SH-SY5Y (cell line): Measurements from ENCODE around the gene POGK.

ENCODE experiments used
- GATA2 ChIP-seq: IDR thresholded peaks from 2 replicates; pipeline ENCODE4 v1.6.1; 2011; ENCODE audit warnings: mild to moderate bottlenecking, low read depth, low read length
- GATA3 ChIP-seq: IDR thresholded peaks from 2 replicates; pipeline ENCODE4 v1.6.1; 2011; ENCODE audit warnings: low read depth, mild to moderate bottlenecking, low read length, moderate library complexity

Gene POGK

DNA sequence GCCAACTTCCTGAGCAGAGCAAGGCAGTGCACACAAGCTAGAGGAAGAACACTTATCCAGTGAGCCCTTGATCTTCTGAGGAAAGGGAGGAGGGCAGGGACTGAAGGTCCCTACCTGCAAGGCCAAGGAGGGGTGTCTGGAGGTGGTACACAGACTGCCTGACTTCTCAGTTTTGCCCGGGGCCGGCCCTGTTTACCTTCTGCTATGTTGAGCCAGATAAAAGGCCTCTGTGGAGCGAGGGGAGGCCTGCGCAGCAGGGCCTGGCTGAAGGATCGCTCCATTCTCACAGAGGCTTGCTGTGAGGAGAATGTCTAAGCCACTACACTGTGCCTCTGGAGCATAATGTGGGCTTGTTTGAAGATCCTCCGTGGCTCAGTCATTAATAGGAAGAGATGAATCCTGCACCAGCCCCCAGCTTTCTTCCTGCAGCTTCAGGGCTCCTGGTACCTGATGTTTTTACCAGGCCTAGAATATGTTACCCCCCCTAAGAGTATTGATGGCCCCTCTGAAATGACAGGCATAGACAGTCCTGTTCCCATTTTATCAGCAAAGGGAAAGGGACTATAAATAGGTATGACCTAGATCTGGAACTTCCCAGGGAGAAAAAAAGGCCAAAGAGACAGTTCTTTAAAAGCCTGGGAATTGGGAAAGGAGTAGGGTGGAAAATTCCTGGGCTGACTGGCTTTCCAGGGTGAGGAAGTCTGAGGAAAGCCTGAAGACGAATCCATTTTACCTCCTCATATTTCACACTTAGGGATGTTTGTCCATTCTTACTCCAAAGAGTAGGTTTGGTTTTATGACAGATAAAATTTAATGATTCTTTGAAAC lies 4.7 kb downstream of the POGK start:
- TF ChIP-seq GATA2 (no peak), GATA3 (no peak)

DNA sequence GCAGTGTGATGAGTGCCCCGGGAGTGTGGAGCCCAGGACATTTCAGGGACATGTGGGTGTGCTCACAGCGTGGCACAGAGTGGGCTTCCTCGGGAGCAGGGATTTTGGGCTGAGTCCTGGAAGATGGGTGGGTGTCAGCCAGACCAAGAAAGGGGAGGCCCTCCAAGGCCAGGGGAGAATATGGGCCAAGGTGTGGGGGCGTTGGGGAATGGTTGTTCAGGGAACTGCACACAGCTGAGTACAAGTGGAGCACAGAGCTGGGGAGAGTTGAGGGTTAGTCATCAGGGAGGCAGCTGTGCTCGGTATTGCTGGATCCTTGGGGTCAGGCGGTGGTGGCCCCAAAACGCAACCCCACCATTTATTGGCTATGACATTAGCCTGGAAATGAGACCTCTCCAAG lies 5.5 kb downstream of the POGK start:
- TF ChIP-seq GATA3: no peak
- TF ChIP-seq GATA2: no peak

DNA sequence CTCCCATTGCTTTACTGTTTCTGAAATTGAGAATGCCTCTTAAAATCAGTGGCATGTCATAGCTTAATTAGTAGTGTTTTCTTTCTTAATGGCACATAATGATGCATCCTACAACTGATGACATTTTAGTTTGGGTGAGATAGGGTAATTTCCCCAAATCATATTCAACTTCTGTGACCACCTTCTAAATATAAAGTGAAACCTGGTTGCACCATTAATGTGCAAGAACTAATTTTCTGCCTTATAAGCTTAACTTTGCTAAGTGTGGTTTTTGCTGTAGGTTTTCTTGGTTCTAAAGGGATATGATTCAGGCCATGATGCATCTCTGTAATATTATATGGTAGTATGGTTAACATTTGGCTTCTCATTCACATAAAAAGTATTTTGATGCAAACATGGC lies 8.9 kb downstream of the POGK start:
- TF ChIP-seq GATA2 (no peak), GATA3 (no peak)

DNA sequence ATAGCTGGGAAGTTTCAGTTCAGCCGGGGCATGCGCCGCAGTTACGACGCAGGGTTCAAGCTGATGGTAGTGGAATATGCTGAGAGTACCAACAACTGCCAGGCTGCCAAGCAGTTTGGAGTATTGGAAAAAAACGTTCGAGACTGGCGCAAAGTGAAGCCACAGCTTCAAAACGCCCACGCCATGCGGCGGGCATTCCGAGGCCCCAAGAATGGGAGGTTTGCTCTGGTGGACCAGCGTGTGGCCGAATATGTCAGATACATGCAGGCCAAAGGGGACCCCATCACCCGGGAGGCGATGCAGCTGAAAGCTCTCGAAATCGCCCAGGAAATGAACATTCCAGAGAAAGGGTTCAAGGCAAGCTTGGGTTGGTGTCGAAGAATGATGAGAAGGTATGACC lies 9.9 kb downstream of the POGK start:
- no peak for TF ChIP-seq GATA3
- TF ChIP-seq GATA2: no peak

DNA sequence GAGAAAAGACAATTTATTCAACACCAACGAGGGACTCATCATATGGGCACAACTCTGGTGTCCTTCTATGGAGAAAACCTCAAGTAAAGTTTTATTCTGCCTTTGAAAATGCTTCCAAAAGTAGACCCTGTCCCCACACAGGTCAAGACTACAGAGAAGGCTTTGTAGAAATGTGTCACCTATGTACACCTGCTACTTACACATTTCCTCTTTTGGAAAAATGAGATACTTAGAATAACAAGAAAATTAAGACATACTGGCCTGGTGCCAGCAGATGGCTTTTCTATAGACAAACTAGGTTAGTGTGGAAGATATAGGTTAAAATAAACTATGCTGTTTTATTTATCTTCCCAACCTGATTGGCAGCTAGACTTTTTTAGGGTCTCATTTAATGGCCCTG lies 13.6 kb downstream of the POGK start:
- TF ChIP-seq GATA3: no peak
- no peak for TF ChIP-seq GATA2

DNA sequence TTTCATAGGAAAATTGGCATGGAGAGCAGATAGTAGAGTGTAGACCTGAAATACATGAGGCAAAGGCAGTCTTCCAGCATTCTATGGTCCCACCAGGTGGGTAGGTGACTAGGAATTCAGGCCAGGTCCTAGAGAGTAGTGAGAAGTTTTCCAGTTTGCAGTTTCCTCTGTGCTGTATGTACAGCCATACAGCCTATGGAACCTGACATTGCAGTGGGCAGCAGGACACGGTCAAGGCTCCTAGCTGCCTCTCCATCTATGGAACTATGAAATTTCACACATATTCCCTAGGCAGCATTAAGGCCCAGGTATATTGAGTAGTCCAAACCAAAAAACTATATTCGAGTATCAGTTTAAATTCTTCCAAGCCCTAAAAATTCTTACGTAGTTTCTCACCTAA lies 16.3 kb downstream of the POGK start:
- TF ChIP-seq GATA3: no peak
- TF ChIP-seq GATA2: no peak

DNA sequence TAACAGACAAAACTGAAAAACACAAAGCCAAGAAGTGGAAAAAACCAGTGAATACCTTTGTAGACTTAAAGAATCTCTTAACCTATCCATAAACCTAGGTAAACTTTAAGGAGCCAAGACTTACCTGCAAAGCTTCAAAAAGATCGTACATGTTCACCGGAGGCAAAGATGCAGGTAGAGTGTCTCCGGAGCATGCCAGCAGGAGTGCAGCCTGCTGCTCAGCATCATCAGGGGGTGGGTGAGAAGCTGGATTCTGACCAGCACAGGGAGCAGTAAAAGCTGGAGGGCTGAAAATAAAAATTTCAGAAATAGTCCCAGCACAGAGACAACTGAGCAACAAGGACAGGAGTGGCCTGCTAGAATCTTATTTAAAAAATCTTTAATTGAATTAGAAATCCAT lies 18.7 kb downstream of the POGK start:
- no peak for TF ChIP-seq GATA3
- TF ChIP-seq GATA2: no peak

DNA sequence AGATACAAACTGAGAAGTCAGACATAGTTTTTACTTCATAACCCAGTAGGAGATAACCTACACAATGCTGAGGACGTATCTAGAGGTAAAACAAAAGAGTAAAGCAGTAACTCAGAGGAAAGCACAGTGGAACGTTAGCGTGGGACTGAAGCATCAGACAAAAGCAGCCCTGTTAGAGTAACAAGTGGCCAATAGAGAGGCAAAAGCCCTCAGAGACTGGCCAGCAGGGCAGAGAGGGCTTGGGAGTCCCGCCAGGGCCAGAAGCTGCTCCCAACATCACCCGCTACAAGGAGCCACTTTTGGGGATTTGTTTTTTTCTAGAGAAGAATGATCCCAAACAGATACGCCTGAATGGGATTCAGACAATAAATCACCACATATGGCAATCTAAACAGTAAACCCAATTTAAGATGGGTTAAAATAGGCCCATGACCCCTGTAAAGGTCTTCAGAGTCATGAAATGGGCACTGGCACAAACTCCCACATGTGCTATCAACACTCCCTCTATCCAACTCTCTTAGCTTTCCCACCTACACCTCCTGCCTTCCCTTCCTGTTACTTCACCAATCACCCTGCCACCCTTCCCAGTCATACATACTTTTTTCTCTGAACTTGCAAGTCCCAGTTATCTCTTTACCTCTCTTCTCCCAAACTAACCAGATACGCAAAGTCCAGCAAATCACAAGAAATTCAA lies 19.6 kb downstream of the POGK start:
- TF ChIP-seq GATA2 (no peak), GATA3 (no peak)

DNA sequence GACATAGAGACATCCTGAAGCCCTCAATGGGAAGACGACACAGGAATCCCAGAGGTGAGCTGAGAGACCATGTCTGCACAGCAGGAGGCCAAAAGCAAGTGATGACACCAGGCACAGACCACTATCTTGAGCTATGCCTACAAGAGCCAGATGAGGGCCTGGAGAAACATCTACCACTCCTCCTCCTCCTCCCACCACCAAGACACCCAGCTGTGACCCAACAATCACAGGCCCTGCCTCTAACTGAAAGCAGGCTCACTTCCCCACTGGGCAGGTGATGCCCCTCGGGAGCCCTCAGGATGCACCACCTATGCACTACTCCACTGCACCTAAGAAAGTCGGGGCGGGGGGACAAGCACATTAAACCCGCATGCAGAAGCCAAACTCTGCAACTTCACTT lies 20.3 kb downstream of the POGK start:
- no peak for TF ChIP-seq GATA2
- no peak for TF ChIP-seq GATA3

DNA sequence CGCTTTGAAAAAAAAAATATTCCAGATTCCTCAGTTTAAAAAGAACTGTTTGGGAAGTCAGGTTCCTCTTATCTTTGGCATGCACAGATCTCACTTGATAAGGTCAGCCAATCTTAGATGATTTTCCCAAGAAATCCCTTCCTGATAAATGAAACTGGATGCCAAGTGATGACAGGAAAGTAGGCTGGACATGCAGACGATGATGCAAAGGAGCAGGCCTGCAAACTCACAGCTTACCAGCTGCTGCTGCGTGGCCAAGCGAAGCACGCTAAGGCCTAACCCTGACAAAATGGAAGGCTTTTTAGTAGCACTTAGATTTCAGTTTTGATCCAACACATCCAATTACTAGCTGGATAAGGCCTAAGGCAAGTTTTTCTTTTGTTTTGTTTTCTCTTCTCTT lies 26.7 kb downstream of the POGK start:
- TF ChIP-seq GATA2 (peak; percentile 47), GATA3 (no peak)

DNA sequence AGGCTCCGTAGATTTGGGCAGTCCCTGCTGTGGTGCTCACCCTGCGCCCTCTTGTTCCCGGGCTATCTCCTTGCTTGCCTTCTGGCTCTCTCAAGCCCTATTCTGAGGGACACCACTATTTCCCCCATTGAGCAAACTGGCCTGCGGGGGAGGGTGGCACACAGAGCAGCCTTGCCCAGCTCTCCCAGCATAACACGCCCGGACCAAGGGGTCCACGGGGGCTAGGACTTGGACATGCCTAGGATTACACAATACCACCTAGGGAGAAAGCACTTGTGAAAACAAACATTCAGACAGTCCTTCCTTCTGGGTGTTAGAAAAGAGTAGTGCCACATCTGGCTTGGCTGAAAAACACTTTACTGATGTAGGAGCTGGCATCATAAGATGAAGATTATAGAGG lies 29.4 kb downstream of the POGK start:
- TF ChIP-seq GATA3 (no peak), GATA2 (no peak)

DNA sequence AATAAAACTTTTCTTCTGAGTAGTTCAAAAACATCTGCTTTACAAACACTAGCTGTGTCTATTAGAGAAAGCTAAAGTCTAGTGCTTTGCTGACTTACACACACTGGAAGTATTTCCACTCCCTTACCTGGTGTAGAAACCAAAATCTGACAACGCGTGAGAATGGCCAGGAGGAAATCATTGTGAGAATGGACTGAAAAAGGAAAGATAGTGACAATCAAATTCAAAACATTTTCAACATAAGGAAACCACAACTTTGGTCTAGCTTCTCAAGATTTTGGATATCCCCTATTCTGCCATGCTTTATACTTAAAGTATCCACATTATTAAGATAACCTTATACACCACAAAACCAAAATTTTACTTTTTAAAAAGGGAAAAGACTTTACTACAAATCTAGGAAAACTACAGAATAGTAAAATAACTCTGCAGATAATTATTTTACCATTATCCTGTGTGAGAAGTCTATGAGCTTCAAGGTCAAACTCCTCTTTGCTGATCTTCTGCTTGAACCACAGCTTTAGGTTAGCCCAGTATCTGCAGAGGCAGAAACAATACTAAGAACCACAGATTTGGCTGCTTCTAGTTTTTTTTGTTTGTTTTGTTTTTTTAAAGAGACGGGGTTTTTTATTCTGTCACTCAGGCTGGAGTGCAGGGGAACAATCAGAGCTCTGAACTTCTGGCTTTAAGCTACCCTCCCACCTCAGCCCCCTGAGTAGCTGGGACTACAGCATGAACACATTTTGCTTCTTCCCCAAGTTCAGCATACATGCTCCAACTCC lies 30.2 kb downstream of the POGK start:
- no peak for TF ChIP-seq GATA3
- TF ChIP-seq GATA2: no peak

DNA sequence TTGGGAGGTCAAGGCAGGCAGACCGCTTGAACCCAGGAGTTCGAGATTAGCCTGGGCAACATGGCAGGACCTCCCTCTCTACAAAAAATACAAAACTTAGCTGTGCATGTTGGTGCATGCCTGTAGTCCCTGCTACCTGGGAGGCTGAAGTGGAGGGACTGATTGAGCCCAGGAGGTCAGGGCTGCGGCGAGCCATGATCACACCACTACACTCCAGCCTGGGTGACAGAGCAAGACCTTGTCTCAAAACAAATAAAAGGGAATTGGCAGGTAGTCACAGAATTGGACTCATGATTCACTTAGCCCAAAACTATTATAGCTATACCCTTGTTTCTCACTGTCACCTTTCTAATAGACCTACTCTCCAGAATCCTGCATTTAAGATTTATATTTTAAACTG lies 31.3 kb downstream of the POGK start:
- TF ChIP-seq GATA3 (no peak), GATA2 (no peak)

DNA sequence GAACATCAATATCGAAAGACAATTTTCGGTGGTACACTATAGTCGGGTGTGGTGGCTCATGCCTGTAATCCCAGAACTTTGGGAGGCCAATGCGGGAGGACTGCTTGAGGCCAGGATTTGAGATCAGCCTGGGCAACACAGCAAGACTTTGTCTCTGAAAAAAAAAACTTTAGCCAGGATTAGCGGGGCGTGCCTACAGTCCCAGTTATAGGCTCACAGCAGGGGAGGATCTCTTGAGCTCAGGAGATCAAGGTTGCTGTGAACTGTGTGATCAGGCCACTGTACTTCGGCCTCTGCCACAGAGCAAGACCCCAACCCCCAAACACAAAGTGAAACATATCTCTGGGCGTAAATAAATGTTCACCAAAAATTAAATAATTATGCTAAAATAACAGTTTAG lies 35.2 kb downstream of the POGK start:
- no peak for TF ChIP-seq GATA2
- TF ChIP-seq GATA3: no peak

DNA sequence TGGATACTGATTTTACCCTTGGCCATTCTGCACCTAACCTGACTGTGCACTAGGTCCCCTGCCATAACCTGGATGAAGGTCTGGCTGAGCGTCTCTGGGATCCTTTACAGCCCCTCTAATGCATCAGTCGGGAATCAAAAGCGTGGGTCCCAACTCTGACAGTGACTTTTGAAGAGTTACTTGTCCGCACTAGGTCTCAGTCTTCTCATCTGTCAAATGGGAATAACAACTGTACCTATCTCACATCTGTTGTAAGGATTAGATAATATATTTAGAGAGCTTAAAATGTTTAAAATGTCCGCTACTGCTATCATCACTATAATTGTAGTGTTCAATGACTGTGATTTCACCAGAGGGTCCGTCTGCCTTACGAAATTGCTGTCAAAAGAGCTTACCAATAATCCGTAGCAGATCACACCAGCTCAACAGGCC lies 36.0 kb downstream of the POGK start:
- no peak for TF ChIP-seq GATA2
- no peak for TF ChIP-seq GATA3
